GM12865 (cell line): Measurements from ENCODE around the gene FADS1.

Experiments used
- DNase-seq: peaks from one replicate; pipeline ENCODE4 v3.0.0; 2010; ENCODE audit warnings: low read depth
- H3K4me3 ChIP-seq: 2 replicates; pipeline ENCODE4 v1.5.1; 2011; ENCODE audit warnings: mild to moderate bottlenecking, low read depth, low read length, control low read depth
- TF ChIP-seq, protein P1 (sequence below): IDR thresholded peaks from 2 replicates; pipeline ENCODE4 v1.5.1; 2011; ENCODE audit warnings: low read length, control low read depth, low read depth, inconsistent platforms; ENCODE audit not compliant: insufficient read depth; ENCODE audit errors: missing control alignments

FADS1 gene

DNA sequence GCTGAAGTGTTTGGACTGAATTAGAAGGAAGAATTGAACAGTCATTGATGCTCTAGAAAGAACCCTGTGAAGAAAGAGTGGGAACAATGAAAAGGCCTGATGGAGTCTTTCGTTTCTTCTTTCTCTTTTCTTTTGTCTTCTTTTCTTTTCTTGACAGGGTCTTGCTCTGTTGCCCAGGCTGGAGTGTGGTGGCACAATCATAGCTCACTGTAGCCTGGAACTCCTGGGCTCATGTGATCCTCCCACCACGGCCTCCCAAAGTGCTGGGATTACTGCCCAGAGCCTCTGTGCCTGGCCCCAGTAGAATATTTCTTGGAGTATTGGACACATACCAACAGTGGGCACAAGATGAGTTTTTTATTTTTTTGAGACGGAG, 23.0 kb downstream of the FADS1 start:
- TF ChIP-seq, protein P1, sequence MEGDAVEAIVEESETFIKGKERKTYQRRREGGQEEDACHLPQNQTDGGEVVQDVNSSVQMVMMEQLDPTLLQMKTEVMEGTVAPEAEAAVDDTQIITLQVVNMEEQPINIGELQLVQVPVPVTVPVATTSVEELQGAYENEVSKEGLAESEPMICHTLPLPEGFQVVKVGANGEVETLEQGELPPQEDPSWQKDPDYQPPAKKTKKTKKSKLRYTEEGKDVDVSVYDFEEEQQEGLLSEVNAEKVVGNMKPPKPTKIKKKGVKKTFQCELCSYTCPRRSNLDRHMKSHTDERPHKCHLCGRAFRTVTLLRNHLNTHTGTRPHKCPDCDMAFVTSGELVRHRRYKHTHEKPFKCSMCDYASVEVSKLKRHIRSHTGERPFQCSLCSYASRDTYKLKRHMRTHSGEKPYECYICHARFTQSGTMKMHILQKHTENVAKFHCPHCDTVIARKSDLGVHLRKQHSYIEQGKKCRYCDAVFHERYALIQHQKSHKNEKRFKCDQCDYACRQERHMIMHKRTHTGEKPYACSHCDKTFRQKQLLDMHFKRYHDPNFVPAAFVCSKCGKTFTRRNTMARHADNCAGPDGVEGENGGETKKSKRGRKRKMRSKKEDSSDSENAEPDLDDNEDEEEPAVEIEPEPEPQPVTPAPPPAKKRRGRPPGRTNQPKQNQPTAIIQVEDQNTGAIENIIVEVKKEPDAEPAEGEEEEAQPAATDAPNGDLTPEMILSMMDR = no peak
- no peak for DNase-seq

DNA sequence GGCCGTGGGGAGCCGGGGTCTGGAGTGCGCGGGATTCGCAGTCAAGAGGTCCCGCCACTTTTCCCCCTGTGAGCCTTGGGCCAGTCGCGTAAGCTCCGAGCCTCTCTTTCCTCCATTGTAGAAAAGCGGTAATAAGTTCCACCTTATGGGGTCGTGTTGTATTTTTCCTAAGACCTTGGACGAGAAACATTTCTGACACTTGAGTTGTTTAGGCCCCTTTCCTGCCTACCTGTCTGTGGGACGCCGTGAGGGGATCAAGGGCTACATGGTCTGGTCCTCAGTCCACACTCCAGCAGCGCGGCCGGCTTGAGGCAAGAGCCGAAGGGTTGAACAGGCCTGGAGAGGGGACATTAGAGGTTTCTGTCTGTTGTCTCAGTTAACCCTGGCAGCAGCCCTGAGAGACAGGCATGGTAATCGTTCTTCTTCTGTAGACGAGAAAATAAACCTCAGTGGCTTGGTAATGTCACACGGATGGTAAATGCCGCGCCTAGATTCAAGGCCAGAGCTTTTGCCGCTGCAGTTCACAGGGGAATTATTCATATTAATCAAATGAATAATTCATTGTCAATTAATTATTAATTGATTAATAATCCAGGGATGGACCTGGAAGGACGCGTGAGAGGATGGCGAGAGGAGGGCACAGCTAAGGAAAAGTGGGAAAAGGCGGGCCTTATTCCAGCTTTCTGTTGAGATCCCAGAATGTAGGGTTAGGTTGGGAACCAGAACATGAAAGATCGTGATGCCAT, 23.5 kb downstream of the FADS1 start:
- peak; percentile 23 for DNase-seq
- TF ChIP-seq, protein P1 = no peak
- peak overlapping the region; percentile 97 for H3K4me3 ChIP-seq

More for the DNA sequence above, 23.0 kb downstream of the FADS1 start:
- H3K4me3 ChIP-seq = peak overlapping the region; percentile 97

DNA sequence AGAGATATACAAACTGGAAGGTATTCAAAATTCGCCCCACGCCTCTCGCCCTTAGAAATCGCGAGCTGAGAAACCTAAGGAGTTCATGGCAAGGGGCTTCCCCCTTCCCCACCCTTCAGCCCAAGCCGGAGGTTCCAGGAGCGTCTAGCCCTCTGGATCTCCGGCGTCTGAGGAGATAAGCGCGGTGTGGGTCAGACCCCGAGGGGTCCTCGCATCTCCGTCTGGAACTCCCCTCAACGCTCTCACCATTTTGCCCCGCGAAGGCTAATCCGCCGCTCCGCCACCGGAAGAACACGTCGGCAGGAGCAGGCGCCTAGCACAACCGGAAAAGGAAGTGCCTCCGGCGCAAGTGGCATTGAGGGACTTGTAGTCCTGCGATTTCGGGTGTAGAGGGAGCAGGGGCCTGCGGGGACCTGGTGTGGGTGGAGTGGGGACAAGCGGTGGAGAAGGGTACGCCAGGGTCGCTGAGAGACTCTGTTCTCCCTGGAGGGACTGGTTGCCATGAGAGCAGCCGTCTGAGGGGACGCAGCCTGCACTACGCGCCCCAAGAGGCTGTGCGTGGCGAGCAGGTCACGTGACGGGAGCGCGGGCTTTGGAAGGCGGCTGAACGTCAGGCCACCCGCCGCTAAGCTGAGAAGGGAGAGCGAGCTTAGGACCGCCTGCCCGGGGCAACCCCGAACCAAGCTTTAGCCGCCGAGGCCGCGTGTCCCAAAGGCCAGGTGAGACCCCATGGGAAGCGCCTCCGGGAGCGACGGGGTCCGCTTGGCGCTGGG, 24.3 kb downstream of the FADS1 start, which contains the start of the genes FEN1 and TMEM258:
FEN1 (plus strand) TSS at position 602 of the 773 bp plus-strand sequence. CDS start 2,451 bp downstream, outside the sequence.
TMEM258 (minus strand) TSS at position 290 of the 773 bp plus-strand sequence; CDS start at position 249, 41 bp downstream.
- TF ChIP-seq, protein P1 = no peak
- peak; percentile 95 for DNase-seq
- peak within 1 kb of the TSS; percentile 97 for H3K4me3 ChIP-seq

DNA sequence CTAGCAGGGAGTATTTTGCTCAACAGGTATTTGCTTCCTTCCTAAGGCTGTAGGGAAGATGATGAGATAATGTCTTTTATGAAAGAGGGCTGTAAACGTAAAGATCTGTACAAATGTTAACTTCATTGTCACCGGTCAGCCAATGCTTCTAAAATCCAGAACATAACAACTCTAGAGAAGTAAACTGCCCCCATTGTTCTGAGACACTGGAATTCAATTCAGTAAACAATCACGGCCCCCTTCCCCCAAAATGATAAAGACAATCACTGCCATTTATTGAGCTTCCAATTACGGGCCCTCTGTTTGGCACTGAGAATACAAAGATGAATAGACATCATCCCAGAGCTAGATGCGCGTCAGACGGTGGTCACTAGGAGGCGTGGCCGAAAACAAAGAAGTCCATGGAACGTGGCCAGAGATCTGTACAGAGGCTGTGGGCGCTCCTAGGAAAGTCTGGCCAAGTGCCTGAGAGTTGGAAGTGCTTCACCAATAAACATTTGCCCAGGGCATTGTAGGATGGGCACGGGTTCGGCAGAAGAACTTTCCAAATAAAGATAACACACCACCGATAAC, 25.0 kb downstream of the FADS1 start:
- TF ChIP-seq, protein P1 = no peak
- DNase-seq = peak; percentile 75
- H3K4me3 ChIP-seq = peak overlapping the region; percentile 97

DNA sequence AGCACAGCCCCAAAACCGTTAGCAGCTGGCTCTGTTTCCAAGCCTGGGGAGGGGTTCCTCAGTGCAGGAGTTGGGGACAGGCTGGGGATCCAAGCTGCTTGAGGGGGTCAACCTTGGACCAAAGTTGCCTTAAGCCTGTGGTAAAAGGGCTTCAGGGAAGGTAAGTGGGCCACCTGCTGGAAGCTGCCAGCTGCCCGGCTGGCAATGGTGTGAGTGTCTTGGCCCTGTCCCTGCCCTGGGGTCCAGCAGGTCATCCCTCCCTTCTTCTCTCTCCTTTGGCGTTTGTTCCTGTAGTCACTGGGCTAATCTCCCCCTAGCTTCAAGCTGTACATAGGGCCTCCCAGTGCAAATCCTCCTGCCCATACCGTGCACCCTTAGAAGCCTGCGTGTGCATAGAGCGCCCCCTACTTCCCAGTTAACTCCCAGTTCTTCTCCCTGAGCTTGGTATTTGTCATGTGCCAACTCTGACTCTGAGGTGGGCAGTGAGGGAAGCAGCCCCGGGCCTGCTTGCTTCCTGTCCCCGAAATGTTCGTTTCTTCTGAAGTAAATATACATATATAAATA, 28.8 kb downstream of the FADS1 start:
- TF ChIP-seq, protein P1 = peak; percentile 43
- no peak overlapping the region for H3K4me3 ChIP-seq
- peak; percentile 42 for DNase-seq

DNA sequence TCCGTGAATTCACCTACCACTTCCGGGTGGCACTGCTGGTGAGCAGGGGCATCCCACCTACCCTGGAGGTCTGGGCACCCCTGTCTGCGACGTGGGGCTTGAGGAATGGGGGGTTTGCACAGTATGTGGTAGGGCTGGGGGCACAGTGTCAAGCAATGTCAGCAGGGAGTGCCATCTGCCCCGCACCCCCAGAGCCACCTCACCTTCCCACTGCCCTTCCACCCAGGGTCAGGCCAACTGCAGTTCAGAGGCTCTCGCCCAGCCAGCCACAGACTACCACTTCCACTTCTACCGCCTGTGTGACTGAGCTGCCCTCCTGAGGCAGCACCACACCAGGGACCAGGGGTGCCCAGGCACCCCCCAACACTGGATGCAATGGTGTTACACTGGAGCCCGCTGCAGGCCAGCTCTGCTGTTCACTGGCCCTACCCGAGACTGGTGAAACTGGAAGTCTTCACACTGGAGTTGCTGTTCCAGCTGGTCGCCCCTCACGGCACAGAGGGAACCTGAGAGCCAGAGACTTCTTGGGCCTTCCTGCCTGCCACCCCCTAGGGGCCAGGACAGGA, 30.9 kb downstream of the FADS1 start:
- H3K4me3 ChIP-seq = no peak overlapping the region
- TF ChIP-seq, protein P1 = no peak
- DNase-seq = peak; percentile 18
